NB4 (cell line): ENCODE data around the gene SEC61B.

Experiments used
- MYC ChIP-seq: IDR thresholded peaks from 2 replicates; pipeline ENCODE4 v1.6.1; 2011; ENCODE audit warnings: low read depth, low read length
- POLR2A ChIP-seq: IDR thresholded peaks from 2 replicates; pipeline ENCODE4 v1.6.1; 2011; ENCODE audit warnings: mild to moderate bottlenecking; ENCODE audit not compliant: insufficient read length; ENCODE audit errors: extremely low read depth

- TF ChIP-seq MYC (no peak), POLR2A (no peak)
Observed at GRCh38 chr9:99244344-99245260, 22.5 kb downstream of the SEC61B start.
